IMR-90 (cell line): Measurements from ENCODE around the gene PDHB. TPM values are rescaled to one million over a fixed set of nuclear protein-coding genes. Genes with fewer than 3 reads are reported as not detected.

Experiments used
- ATAC-seq: fragments of 200-7000 bp; cut with Tn5 transposase; 2 replicates; pipeline ENCODE4 v1.9.1; 2020; ENCODE audit warnings: low read depth, mild to moderate bottlenecking, moderate library complexity
- BruUV-seq: library from RNA; stranded (reverse); fragments of 400-500 nt; replicated peaks from 2 replicates; lab custom pipeline; 2021; lab: Mats Ljungman, UMichigan
- CTCF ChIA-PET: fragments of 300-600 bp; formaldehyde crosslinking; extraction: SDS; loops from one replicate; lab custom pipeline; 2021; ENCODE audit warnings: antibody characterized with exemption; lab: Yijun Ruan, JAX
- POLR2A ChIA-PET: fragments of 300-600 bp; sonication (Branson Sonifier 250); formaldehyde crosslinking; loops from one replicate; lab custom pipeline; 2022; ENCODE audit warnings: antibody characterized with exemption; ENCODE audit not compliant: unreplicated experiment; lab: Charles Lee
- DNase-seq: peaks from one replicate; pipeline ENCODE4 v3.0.0; 2013
- H2AFZ ChIP-seq: replicated peaks from 2 replicates; pipeline ENCODE3; 2013; ENCODE audit warnings: low read length, mild to moderate bottlenecking; ENCODE audit not compliant: poor library complexity
- H2AK5ac ChIP-seq: 2 replicates; pipeline ENCODE4 v1.6.1; 2013; ENCODE audit warnings: low read depth, low read length, inconsistent platforms
- H2AK9ac ChIP-seq: replicated peaks from 2 replicates; pipeline ENCODE3; 2013; ENCODE audit warnings: mild to moderate bottlenecking, low read depth, low read length, moderate library complexity; ENCODE audit not compliant: poor library complexity
- H2BK120ac ChIP-seq: 2 replicates; pipeline ENCODE4 v1.6.1; 2013; ENCODE audit warnings: low read depth, low read length, inconsistent platforms
- H2BK15ac ChIP-seq: 3 replicates; pipeline ENCODE4 v1.6.1; 2013; ENCODE audit warnings: low read depth, low read length, inconsistent platforms
- H2BK20ac ChIP-seq: 2 replicates; pipeline ENCODE4 v1.6.1; 2013; ENCODE audit warnings: low read depth, mild to moderate bottlenecking, inconsistent platforms, low read length, moderate library complexity
- H2BK5ac ChIP-seq: 2 replicates; pipeline ENCODE4 v1.6.1; 2013; ENCODE audit warnings: mild to moderate bottlenecking, low read depth, low read length, inconsistent platforms; ENCODE audit not compliant: poor library complexity, severe bottlenecking
- H3K14ac ChIP-seq: replicated peaks from 2 replicates; pipeline ENCODE4 v1.6.1; 2013; ENCODE audit warnings: low read depth, low read length, inconsistent platforms
- H3K18ac ChIP-seq: 2 replicates; pipeline ENCODE4 v1.6.1; 2013; ENCODE audit warnings: low read depth, low read length, control low read depth
- H3K23ac ChIP-seq: 2 replicates; pipeline ENCODE4 v1.6.1; 2013; ENCODE audit warnings: low read depth, low read length, inconsistent platforms
- H3K27ac ChIP-seq: 2 replicates; pipeline ENCODE4 v1.5.1; 2013; ENCODE audit warnings: mild to moderate bottlenecking, control low read depth, low read length; ENCODE audit not compliant: insufficient read depth
- H3K27me3 ChIP-seq: 2 replicates; pipeline ENCODE4 v1.6.1; 2013; ENCODE audit warnings: low read length; ENCODE audit not compliant: control insufficient read depth, insufficient read depth
- H3K36me3 ChIP-seq: 2 replicates; pipeline ENCODE4 v1.6.1; 2013; ENCODE audit warnings: low read length, mixed read lengths; ENCODE audit not compliant: control insufficient read depth, insufficient read depth
- H3K4ac ChIP-seq: 2 replicates; pipeline ENCODE4 v1.6.1; 2013; ENCODE audit warnings: low read depth, low read length, inconsistent platforms
- H3K4me1 ChIP-seq: 2 replicates; pipeline ENCODE4 v1.6.1; 2013; ENCODE audit warnings: low read length, mixed read lengths; ENCODE audit not compliant: control insufficient read depth, insufficient read depth
- H3K4me2 ChIP-seq: 2 replicates; pipeline ENCODE4 v1.6.1; 2013; ENCODE audit warnings: low read depth, mild to moderate bottlenecking, control low read depth, low read length, moderate library complexity
- H3K4me3 ChIP-seq: 2 replicates; pipeline ENCODE4 v1.5.1; 2013; ENCODE audit warnings: low read depth, mild to moderate bottlenecking, control low read depth, low read length, moderate library complexity; ENCODE audit not compliant: insufficient read depth
- H3K56ac ChIP-seq: 2 replicates; pipeline ENCODE4 v1.6.1; 2013; ENCODE audit warnings: low read length, inconsistent platforms; ENCODE audit not compliant: insufficient read depth; ENCODE audit errors: extremely low read depth
- H3K79me1 ChIP-seq, 2 experiments: 2 replicates each; pipeline ENCODE4 v1.6.1; 2013; ENCODE audit warnings: low read length in 2 of 2, inconsistent platforms in 1 of 2, low read depth in 1 of 2
- H3K9ac ChIP-seq: 2 replicates; pipeline ENCODE4 v1.6.1; 2013; ENCODE audit warnings: low read depth, low read length, control low read depth
- H3K9me1 ChIP-seq: 2 replicates; pipeline ENCODE4 v1.6.1; 2013; ENCODE audit warnings: low read length, inconsistent platforms; ENCODE audit not compliant: insufficient read depth
- H3K9me3 ChIP-seq: 2 replicates; pipeline ENCODE4 v1.6.1; 2013; ENCODE audit warnings: low read length; ENCODE audit not compliant: control insufficient read depth, insufficient read depth
- H4K20me1 ChIP-seq: 2 replicates; pipeline ENCODE4 v1.6.1; 2013; ENCODE audit warnings: low read length, inconsistent platforms; ENCODE audit not compliant: insufficient read depth
- H4K5ac ChIP-seq: 2 replicates; pipeline ENCODE4 v1.6.1; 2013; ENCODE audit warnings: mild to moderate bottlenecking, low read depth, low read length, control low read depth
- H4K8ac ChIP-seq, 2 experiments: 2 replicates each; pipeline ENCODE4 v1.6.1; 2013; ENCODE audit warnings: low read depth in 2 of 2, low read length in 2 of 2, control low read depth in 1 of 2, inconsistent platforms in 1 of 2
- H4K91ac ChIP-seq: 2 replicates; pipeline ENCODE4 v1.6.1; 2013; ENCODE audit warnings: low read depth, low read length, inconsistent platforms; ENCODE audit not compliant: insufficient read depth
- BHLHE40 ChIP-seq: fragments of 150-350 bp; IDR thresholded peaks from 2 replicates; pipeline ENCODE4 v1.6.1; 2016; ENCODE audit warnings: mild to moderate bottlenecking, low read depth, low read length
- CEBPB ChIP-seq: IDR thresholded peaks from 2 replicates; pipeline ENCODE4 v1.6.1; 2012; ENCODE audit warnings: low read depth, low read length, improper control_type of control experiment
- CHD1 ChIP-seq: IDR thresholded peaks from 2 replicates; pipeline ENCODE4 v1.6.1; 2012; ENCODE audit warnings: low read depth, low read length, improper control_type of control experiment
- CTCF ChIP-seq: conservative IDR thresholded peaks from 2 replicates; pipeline ENCODE4 v1.5.1; 2012; ENCODE audit warnings: mild to moderate bottlenecking, low read depth, low read length, improper control_type of control experiment
- ELK1 ChIP-seq: fragments of 150-350 bp; IDR thresholded peaks from 2 replicates; pipeline ENCODE4 v1.6.1; 2016; ENCODE audit warnings: low read depth, mild to moderate bottlenecking, low read length, moderate library complexity, borderline replicate concordance
- FOS ChIP-seq: fragments of 150-350 bp; IDR thresholded peaks from 2 replicates; pipeline ENCODE4 v1.6.1; 2016; ENCODE audit warnings: low read depth, low read length
- MAFK ChIP-seq: IDR thresholded peaks from 2 replicates; pipeline ENCODE4 v1.6.1; 2012; ENCODE audit warnings: low read depth, low read length, improper control_type of control experiment
- MAZ ChIP-seq: IDR thresholded peaks from 2 replicates; pipeline ENCODE4 v1.6.1; 2012; ENCODE audit warnings: low read depth, mild to moderate bottlenecking, low read length, improper control_type of control experiment, moderate library complexity, borderline replicate concordance
- MXI1 ChIP-seq: IDR thresholded peaks from 2 replicates; pipeline ENCODE4 v1.6.1; 2012; ENCODE audit warnings: low read depth, mild to moderate bottlenecking, low read length, moderate library complexity, borderline replicate concordance
- NFE2L2 ChIP-seq: fragments of 150-350 bp; IDR thresholded peaks from 2 replicates; pipeline ENCODE4 v1.6.1; 2016; ENCODE audit warnings: low read depth, mild to moderate bottlenecking, low read length
- POLR2A ChIP-seq: IDR thresholded peaks from 2 replicates; pipeline ENCODE4 v1.6.1; 2012; ENCODE audit warnings: mild to moderate bottlenecking, low read depth, low read length
- RAD21 ChIP-seq: IDR thresholded peaks from 2 replicates; pipeline ENCODE4 v1.6.1; 2012; ENCODE audit warnings: low read length, improper control_type of control experiment
- RCOR1 ChIP-seq: IDR thresholded peaks from 2 replicates; pipeline ENCODE4 v1.6.1; 2012; ENCODE audit warnings: mild to moderate bottlenecking, low read length, improper control_type of control experiment; ENCODE audit not compliant: insufficient replicate concordance
- RFX5 ChIP-seq: IDR thresholded peaks from 2 replicates; pipeline ENCODE4 v1.8.0; 2012; ENCODE audit warnings: low read depth, mild to moderate bottlenecking, low read length, moderate library complexity
- SMC3 ChIP-seq: fragments of 150-350 bp; IDR thresholded peaks from 2 replicates; pipeline ENCODE4 v1.6.1; 2016; ENCODE audit warnings: low read depth, mild to moderate bottlenecking, antibody characterized with exemption, low read length, moderate library complexity
- WGBS, 2 experiments: methylation state at CpG; one replicate each; pipeline versions ENCODE4 v1.1.5 to v1.1.7; 2013; ENCODE audit warnings: missing lambda C conversion rate in 2 of 2; ENCODE audit not compliant: insufficient read length in 1 of 2; ENCODE audit errors: extremely low coverage in 2 of 2; 5-methylcytosine and 5-hydroxymethylcytosine counted together
- dilution Hi-C: fragments of 300-500 bp; cut with HindIII; formaldehyde crosslinking; loops from one replicate; pipeline ENCODE4 v1.14.3; 2018; ENCODE audit warnings: low sequenced_read_pairs; ENCODE audit not compliant: unreplicated experiment
- in situ Hi-C: fragments of 300-500 bp; cut with MboI; formaldehyde crosslinking; loops from 3 replicates; pipeline ENCODE4 v1.14.3; 2019; ENCODE audit warnings: low sequenced_read_pairs, inconsistent platforms, mixed read lengths
- intact Hi-C: fragments of 100-400 bp; cut with micrococcal nuclease; formaldehyde crosslinking; loops from 2 replicates; pipeline ENCODE4 v1.10.0; 2022
- polyA plus RNA-seq, 3 experiments: library from polyadenylated mRNA; depleted of rRNA; stranded (reverse); fragments of >200 nt; gene quantifications; 2 replicates each; pipeline ENCODE4 v1.2.3, GENCODE V29; 2012; ENCODE audit warnings: low replicate concordance in 1 of 3
- total RNA-seq: library from RNA; depleted of rRNA; stranded (reverse); fragments of >200 nt; gene quantifications from 2 replicates; pipeline ENCODE4 v1.2.3, GENCODE V29; 2012

The PDHB gene
- total and polyA plus RNA-seq, 2 of the 4 experiments (the other 2 are of a cell fraction): 69.2 to 73.5 TPM

DNA sequence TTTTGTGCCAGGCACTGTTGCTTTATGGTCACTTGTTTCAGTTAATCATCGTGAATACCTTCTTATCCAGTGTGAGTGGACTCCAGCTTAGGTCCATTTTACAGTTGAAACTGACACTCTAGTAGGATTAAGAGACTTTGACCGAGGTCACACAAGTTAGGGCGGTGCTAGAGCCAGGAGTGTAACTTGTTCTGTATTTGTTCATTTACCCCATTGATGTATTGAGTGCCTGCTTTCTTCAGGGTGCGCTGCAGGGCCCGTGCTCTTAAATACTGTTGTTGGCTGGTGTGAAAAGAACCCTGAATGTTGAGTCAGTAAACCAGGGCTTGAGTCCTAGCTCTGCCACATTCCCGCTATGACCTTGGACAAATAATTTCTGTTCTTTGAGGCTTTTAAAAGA is 15.4 kb downstream of the PDHB start:
- Histone ChIP-seq H2BK20ac (no peak overlapping the region), H2BK5ac (no peak overlapping the region), H3K4me2 (no peak overlapping the region), H3K18ac (no peak overlapping the region), H3K14ac (no peak overlapping the region), H2AK5ac (no peak overlapping the region), H2BK15ac (no peak overlapping the region), H3K9ac (no peak overlapping the region), H4K5ac (no peak overlapping the region), H3K56ac (no peak overlapping the region), H3K27me3 (no peaks in the 10 kb centered on the region), H4K91ac (no peak overlapping the region), H3K79me1 (peaks cover 0 to 12% of the 10 kb centered on the region in 2 experiments; a peak in 2 of 4 replicates), H2AK9ac (no peak overlapping the region), H3K23ac (no peak overlapping the region), H3K36me3 (peaks cover 45% of the 10 kb centered on the region; the same call in 1 of the 2 replicates), H4K8ac (no peak overlapping the region), H3K9me1 (peaks cover 3% of the 10 kb centered on the region; the same call in 1 of the 2 replicates), H3K4ac (no peak overlapping the region), H3K4me3 (no peak overlapping the region), H3K27ac (no peak overlapping the region), H2AFZ (no peak overlapping the region), H3K9me3 (no peaks in the 10 kb centered on the region), H4K20me1 (no peaks in the 10 kb centered on the region), H3K4me1 (peaks cover 4% of the 10 kb centered on the region), H2BK120ac (no peak overlapping the region)
- dilution Hi-C loops: no loop called here
- no TSS peak for BruUV-seq
- DNase-seq: no peak
- in situ Hi-C loops: loop anchor here (25.0 kb wide), 1 partner anchor 231 kb away; no protein-coding TSS in a partner anchor
- ATAC-seq: no peak
- POLR2A ChIA-PET: no interaction called here
- WGBS, 2 experiments: 90% methylated on average over 2 of the region's 6 CpGs; no CpG with 5 or more reads in 1 of the 2 experiments
- intact Hi-C loops: no loop called here
- no peak for TF ChIP-seq CHD1
- TF ChIP-seq RCOR1: no peak
- no peak for TF ChIP-seq ELK1
- TF ChIP-seq FOS: no peak
- TF ChIP-seq MAZ: no peak
- TF ChIP-seq CTCF: no peak
- no peak for TF ChIP-seq SMC3
- TF ChIP-seq BHLHE40: no peak
- TF ChIP-seq RAD21: no peak
- no peak for TF ChIP-seq CEBPB
- no peak for TF ChIP-seq MAFK
- TF ChIP-seq RFX5: no peak
- TF ChIP-seq MXI1: no peak
- no peak for TF ChIP-seq POLR2A
- no peak for TF ChIP-seq NFE2L2
- CTCF ChIA-PET: no interaction called here
